ENCODE data around the gene FAM83E. TPM values are rescaled to one million over a fixed set of nuclear protein-coding genes. Genes with fewer than 3 reads are reported as not detected.

The FAM83E gene
- total RNA-seq, 1 donor from 2014 or later: not detected

DNA sequence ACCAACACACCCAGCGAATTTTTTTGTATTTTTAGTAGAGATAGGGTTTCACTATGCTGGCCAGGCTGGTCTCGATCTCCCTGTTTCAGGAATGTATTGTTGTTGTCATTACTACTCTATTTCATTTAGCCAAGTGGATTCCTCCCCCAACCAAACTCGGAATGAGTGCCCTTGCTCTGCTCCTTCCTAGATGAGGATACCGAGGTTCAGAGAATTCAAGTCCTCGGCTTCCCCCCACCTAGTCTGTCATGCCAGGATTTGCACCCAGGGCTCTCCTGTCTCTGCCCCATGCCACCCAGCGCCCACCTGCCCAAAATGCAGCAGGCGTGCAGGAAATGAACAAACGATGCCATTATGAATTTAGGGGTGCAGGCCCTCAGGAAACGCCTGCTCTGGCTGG lies 11.9 kb downstream of the FAM83E start:
- TF ChIP-seq CTCF (IDR thresholded peaks at IDR 0.05): no peak
- no peaks in the 10 kb centered on the region for H3K27me3 ChIP-seq
- no peaks in the 10 kb centered on the region for H3K4me1 ChIP-seq
- no peaks in the 10 kb centered on the region for H3K36me3 ChIP-seq
- intact Hi-C loops (cut with DNase I): no loop called here
- H3K4me3 ChIP-seq: no peak overlapping the region
- no peak for DNase-seq (ENCODE audit: low spot score in 2 of 2)
- H3K27ac ChIP-seq: no peak overlapping the region
- no peaks in the 10 kb centered on the region for H3K9me3 ChIP-seq

GRCh38 chr19:48600679-48601417 lies 14.0 kb downstream of the FAM83E start:
- no peak for TF ChIP-seq CTCF (IDR thresholded peaks at IDR 0.05)
- Histone ChIP-seq H3K4me3 (no peak overlapping the region), H3K4me1 (no peaks in the 10 kb centered on the region), H3K27me3 (no peaks in the 10 kb centered on the region), H3K27ac (no peak overlapping the region), H3K9me3 (no peaks in the 10 kb centered on the region), H3K36me3 (no peaks in the 10 kb centered on the region)
- no peak for DNase-seq (ENCODE audit: low spot score in 2 of 2)
- intact Hi-C loops (cut with DNase I): no loop called here

DNA sequence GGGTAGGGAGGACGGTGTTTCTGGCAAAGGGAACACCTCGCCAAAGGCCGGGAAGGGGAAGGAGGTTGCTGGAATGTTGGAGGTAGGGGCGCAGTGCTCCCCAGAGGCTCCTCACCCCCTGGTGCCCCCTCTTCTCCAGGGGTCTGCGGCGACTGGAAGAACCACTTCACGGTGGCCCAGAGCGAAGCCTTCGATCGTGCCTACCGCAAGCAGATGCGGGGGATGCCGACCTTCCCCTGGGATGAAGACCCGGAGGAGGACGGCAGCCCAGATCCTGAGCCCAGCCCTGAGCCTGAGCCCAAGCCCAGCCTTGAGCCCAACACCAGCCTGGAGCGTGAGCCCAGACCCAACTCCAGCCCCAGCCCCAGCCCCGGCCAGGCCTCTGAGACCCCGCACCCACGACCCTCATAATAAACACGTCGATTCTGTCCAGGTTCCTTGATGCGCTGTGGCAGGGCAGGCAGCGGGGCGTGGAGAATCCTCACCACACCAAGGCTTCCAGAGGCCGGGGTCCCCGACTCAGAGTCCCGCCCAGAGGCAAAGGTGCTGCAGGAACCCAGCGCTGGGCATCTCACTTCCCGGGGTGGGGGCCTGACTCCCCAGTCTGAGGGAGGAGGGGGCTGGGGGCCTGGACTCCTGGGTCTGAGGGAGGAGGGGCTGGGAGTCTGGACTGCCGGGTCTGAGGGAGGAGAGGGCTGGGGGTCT lies 15.7 kb downstream of the FAM83E start:
- intact Hi-C loops (cut with DNase I): no loop called here
- DNase-seq (ENCODE audit: low spot score in 2 of 2): no peak
- Histone ChIP-seq H3K9me3 (no peaks in the 10 kb centered on the region), H3K4me3 (no peak overlapping the region), H3K36me3 (no peaks in the 10 kb centered on the region), H3K27me3 (no peaks in the 10 kb centered on the region), H3K4me1 (no peaks in the 10 kb centered on the region), H3K27ac (no peak overlapping the region)
- TF ChIP-seq CTCF (IDR thresholded peaks at IDR 0.05): no peak

DNA sequence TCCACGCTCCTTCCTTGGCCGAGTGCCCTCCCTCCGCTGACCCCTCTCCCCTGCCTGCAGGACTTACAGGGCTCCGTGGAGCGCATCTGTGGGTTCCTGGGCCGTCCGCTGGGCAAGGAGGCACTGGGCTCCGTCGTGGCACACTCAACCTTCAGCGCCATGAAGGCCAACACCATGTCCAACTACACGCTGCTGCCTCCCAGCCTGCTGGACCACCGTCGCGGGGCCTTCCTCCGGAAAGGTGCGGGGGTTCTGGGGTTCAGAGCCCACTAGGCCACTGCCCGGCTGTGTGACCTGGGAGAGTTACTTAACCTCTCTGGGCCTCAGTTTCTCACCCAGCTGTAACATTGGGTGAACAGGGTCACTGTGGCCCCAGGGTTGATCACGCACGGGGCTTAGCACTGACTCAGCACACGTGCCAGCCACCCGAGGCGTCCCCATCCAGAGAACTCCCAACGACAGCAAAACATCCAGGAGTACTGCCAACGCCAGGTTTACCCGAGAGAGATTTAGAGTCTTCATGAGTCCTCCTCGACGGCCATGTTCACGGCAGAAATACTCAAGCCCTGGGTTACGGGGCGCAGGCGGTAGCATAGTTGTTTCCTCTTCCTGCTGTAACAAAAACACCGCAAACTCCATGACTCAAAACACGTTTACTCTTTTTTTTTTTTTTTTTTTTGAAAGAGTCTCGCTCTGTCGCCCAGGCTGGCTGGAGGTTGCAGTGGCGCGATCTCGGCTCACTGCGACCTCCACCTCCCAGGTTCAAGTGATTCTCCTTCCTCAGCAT lies 18.0 kb downstream of the FAM83E start:
- no peak for DNase-seq (ENCODE audit: low spot score in 2 of 2)
- intact Hi-C loops (cut with DNase I): no loop called here
- Histone ChIP-seq H3K4me1 (no peaks in the 10 kb centered on the region), H3K9me3 (no peaks in the 10 kb centered on the region), H3K4me3 (no peak overlapping the region), H3K27me3 (no peaks in the 10 kb centered on the region), H3K36me3 (no peaks in the 10 kb centered on the region), H3K27ac (no peak overlapping the region)
- no peak for TF ChIP-seq CTCF (IDR thresholded peaks at IDR 0.05)

DNA sequence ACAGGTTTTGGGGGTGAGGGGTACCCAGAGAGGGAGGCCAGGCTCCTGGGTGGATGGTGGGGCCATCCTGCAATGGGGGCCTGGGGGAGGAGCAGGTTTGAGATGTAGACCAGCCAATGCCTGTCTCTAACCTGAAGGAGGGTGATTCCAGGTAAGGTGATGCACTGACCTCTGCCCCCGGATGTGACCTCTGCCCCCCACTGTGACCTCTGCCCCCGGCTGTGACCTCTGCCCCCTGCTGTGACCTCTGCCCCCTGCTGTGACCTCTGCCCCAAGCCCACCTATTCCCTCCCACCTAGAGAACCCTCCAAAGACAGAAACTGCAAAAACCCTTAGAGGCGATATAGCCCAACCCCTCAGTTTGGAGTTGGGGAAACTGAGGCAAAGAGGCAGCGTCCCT lies 18.6 kb downstream of the FAM83E start:
- Histone ChIP-seq H3K4me3 (no peak overlapping the region), H3K4me1 (no peaks in the 10 kb centered on the region), H3K27me3 (no peaks in the 10 kb centered on the region), H3K9me3 (no peaks in the 10 kb centered on the region), H3K27ac (no peak overlapping the region), H3K36me3 (no peaks in the 10 kb centered on the region)
- no peak for TF ChIP-seq CTCF (IDR thresholded peaks at IDR 0.05)
- intact Hi-C loops (cut with DNase I): no loop called here
- no peak for DNase-seq (ENCODE audit: low spot score in 2 of 2)

All from ascending aorta (tissue), 2 donors.